ENCODE results near the gene MAGI2. TPM values are rescaled to one million over a fixed set of nuclear protein-coding genes. Genes with fewer than 3 reads are reported as not detected.
"Not testable (repeated sequence)": the region's sequence is repeated elsewhere in the genome, so short reads cannot be mapped to it uniquely, and the experiment has no call there.

Gene MAGI2
- total RNA-seq, 2 donors from 2014 or later: 0.05 to 0.09 TPM

DNA sequence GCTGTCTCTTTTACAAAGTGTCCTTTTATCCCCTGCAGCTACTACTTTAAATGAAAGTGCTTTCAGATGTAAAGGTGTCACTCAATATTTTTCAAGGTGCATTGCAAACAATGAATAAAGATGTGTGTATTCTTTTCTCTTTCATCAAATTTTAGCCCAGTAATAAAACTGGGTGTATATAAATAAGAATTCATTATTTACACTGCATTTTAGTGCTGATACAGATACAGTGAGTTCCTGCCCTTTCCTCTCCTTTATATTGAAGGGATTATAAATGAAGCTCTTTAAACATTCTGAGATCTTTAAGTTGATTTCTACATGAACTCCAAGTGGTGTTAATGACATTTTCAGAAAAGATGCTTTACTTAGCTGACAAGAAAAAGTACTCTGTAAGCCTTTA, 1137.4 kb downstream of the MAGI2 start:
- H3K4me3 Mint-ChIP-seq: no peak overlapping the region
- H3K27ac Mint-ChIP-seq: no peak overlapping the region
- peaks cover under 1% of the 10 kb centered on the region for H3K27me3 Mint-ChIP-seq
- no peaks in the 10 kb centered on the region for H3K36me3 Mint-ChIP-seq (ENCODE audit: low read depth)
- no peaks in the 10 kb centered on the region for H3K4me1 Mint-ChIP-seq
- peaks cover 4% of the 10 kb centered on the region for H3K9me3 Mint-ChIP-seq
- no peak for ATAC-seq (replicated peaks)

DNA sequence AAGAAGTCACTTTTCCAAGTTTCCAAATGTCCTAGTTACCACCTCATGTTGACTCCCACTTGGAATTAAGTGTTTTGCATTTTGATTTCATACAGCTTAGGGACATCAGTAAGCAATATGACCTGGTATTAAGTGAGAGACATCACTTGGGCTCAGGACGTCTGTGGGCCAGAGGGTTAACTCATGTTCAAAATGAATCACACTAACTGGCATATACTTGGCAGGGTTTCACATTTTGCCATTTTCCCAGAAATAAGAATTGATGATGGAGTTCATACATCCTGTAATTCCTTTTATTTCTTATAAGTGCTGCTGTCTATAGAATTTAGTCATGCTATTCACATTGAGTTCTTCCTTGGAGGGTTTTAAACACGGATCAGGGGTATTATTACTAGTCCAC, 1138.3 kb downstream of the MAGI2 start:
- Mint-ChIP-seq H3K9me3 (peaks cover 4% of the 10 kb centered on the region), H3K27me3 (peaks cover 3% of the 10 kb centered on the region), H3K27ac (no peak overlapping the region), H3K4me3 (no peak overlapping the region), H3K4me1 (no peaks in the 10 kb centered on the region), H3K36me3 (ENCODE audit: low read depth) (no peaks in the 10 kb centered on the region)
- ATAC-seq (replicated peaks): no peak

GRCh38 chr7:78311181-78311580, 1142.3 kb downstream of the MAGI2 start:
- Mint-ChIP-seq H3K4me3 (no peak overlapping the region), H3K36me3 (ENCODE audit: low read depth) (no peaks in the 10 kb centered on the region), H3K9me3 (no peaks in the 10 kb centered on the region), H3K27ac (no peak overlapping the region), H3K27me3 (peaks cover 6% of the 10 kb centered on the region), H3K4me1 (no peaks in the 10 kb centered on the region)
- ATAC-seq (replicated peaks): no peak

DNA sequence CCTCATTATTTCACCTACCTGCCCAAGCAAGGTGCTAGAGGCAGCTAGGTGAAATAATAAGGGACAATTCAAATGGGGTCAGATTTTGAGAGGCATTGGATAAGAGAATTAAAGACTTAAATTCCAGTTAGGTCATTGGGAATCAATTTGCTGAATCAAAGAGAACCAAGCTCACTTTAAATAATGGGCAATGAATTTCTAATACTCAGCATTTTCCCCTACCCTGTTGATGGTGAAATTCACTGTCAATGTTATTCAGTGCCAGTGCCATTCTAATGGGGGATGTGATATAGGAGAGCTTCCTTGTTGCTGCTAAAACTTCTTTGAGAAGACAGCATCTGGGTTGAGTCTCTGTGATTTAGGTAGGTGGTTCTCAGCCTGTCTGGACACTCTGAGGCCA, 1145.6 kb downstream of the MAGI2 start:
- no peak for ATAC-seq (replicated peaks)
- Mint-ChIP-seq H3K27me3 (peaks cover 6% of the 10 kb centered on the region), H3K27ac (no peak overlapping the region), H3K4me3 (no peak overlapping the region), H3K4me1 (no peaks in the 10 kb centered on the region), H3K36me3 (ENCODE audit: low read depth) (no peaks in the 10 kb centered on the region), H3K9me3 (no peaks in the 10 kb centered on the region)

GRCh38 chr7:78306634-78307033, 1146.8 kb downstream of the MAGI2 start:
- no peak for ATAC-seq (replicated peaks)
- Mint-ChIP-seq H3K27ac (no peak overlapping the region), H3K9me3 (no peaks in the 10 kb centered on the region), H3K4me1 (no peaks in the 10 kb centered on the region), H3K4me3 (no peak overlapping the region), H3K36me3 (ENCODE audit: low read depth) (no peaks in the 10 kb centered on the region), H3K27me3 (peaks cover 6% of the 10 kb centered on the region)

DNA sequence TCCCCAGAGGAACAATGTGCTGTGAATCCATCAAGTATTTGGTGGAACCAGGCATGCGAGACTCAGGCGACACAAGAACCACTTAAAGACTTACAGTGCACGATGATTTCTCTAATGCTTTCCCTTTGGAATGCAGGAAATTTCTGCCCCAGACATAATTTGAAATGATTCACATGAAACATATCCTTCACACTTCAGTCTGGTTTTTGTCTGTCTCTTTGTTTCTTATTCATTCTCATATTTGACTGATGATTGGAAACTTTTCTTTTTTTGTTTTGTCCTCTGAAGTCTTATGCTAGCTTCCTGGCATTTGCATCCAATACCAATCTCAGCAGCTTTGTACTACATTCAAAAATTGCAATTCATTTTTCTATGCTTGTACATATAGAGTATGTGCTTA, 1152.1 kb downstream of the MAGI2 start:
- Mint-ChIP-seq H3K9me3 (no peaks in the 10 kb centered on the region), H3K27me3 (no peaks in the 10 kb centered on the region), H3K4me3 (no peak overlapping the region), H3K4me1 (no peaks in the 10 kb centered on the region), H3K36me3 (ENCODE audit: low read depth) (no peaks in the 10 kb centered on the region), H3K27ac (no peak overlapping the region)
- no peak for ATAC-seq (replicated peaks)

DNA sequence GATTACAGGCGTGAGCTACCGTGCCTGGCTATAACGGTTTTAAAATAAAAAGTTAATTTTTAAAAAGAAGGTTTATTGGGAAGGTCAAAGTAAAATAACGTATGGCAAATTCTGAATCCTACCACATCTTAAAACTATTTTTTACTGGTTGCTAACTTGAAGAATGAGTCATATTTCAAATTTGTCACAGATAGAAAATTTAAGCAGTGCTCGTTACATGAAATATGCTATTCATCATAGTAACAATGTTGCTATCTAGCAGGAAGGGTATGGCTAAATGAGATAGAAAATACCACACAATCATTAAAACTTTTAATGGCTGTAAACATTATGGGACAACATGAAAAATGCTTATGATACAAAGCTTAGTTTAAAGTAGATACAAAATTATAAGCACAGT, 1154.4 kb downstream of the MAGI2 start:
- Mint-ChIP-seq H3K27me3 (no peaks in the 10 kb centered on the region), H3K36me3 (ENCODE audit: low read depth) (no peaks in the 10 kb centered on the region)

DNA sequence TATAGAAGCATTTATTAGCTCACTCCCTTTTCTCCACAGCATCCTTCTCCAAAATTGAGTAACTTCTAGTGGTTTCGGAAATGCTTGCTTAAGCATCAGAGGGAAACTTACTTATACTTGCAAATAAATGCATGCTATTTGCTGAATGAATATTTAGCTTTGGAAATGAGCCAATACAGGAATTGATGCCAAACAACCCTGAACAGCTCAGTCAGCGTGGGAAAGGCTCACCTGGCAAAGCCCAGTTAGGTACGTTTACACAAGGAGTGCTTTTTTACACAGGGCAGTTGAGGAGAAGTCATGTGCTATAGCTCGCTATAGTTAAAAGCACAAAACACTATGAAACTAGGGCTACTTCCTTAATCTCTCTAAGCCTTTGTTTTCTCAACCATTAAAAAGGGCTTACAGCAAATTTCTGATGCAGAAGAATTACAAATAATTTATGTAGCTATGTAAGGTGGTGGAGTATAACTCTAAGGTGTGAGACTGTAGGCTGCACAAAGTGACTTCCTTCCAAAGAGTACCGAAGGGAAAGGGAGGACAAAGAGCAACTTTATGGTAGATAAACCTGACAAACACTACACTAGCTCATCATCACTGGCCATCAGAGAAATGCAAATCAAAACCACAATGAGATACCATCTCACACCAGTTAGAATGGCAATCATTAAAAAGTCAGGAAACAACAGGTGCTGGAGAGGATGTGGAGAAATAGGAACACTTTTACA, 1156.7 kb downstream of the MAGI2 start:
- Mint-ChIP-seq H3K4me1 (no peaks in the 10 kb centered on the region), H3K27me3 (no peaks in the 10 kb centered on the region), H3K36me3 (ENCODE audit: low read depth) (no peaks in the 10 kb centered on the region), H3K27ac (no peak overlapping the region), H3K9me3 (peaks cover 4% of the 10 kb centered on the region), H3K4me3 (no peak overlapping the region)
- no peak for ATAC-seq (replicated peaks)

More for the DNA sequence above, 1154.4 kb downstream of the MAGI2 start:
- Mint-ChIP-seq H3K9me3 (peaks cover 4% of the 10 kb centered on the region), H3K4me3 (no peak overlapping the region), H3K4me1 (no peaks in the 10 kb centered on the region), H3K27ac (no peak overlapping the region)
- no peak for ATAC-seq (replicated peaks)

DNA sequence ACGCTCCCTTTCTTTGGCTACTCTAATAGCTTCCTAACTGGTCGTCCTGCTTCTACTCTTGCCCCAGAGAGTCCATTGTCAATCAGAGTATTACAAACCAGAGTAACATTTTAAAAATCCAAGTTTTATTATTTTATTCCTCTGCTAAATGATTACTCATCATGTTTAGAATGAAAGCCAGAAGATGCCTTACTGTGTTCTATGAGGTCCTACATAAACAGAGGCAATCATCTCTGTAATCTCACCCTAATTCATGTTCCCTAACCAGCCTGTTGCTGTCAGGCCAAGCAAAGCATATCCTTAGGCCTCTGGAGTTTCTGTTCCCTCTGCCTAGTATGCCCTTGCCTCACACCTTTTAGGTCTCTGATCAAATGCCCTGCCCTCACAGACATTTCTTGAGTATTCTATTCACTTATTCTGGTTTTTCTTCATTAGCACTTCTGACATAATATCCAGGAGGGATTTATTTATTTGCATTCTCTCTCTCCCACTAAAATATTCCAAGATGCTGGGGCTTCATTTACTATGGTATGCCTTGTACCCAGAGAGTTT, 1157.3 kb downstream of the MAGI2 start:
- H3K4me1 Mint-ChIP-seq: no peaks in the 10 kb centered on the region
- no peak overlapping the region for H3K4me3 Mint-ChIP-seq
- H3K27ac Mint-ChIP-seq: no peak overlapping the region
- no peak for ATAC-seq (replicated peaks)
- H3K9me3 Mint-ChIP-seq: peaks cover 4% of the 10 kb centered on the region
- H3K27me3 Mint-ChIP-seq: no peaks in the 10 kb centered on the region
- H3K36me3 Mint-ChIP-seq (ENCODE audit: low read depth): no peaks in the 10 kb centered on the region

DNA sequence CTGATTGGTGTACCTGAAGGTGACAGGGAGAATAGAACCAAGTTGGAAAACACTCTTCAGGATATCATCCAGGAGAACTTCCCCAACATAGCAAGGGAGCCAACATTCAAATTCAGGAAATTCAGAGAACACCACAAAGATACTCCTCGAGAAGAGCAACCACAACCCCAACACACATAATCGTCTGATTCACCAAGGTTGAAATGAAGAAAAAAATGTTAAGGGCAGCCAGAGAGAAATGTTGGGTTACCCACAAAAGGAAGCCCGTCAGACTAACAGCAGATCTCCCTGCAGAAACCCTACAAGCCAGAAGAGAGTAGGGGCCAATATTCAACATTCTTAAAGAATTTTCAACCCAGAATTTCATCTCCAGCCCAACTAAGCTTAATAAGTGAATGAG, 1164.0 kb downstream of the MAGI2 start:
- not testable (repeated sequence) for H3K27ac Mint-ChIP-seq; H3K4me3 Mint-ChIP-seq; ATAC-seq (replicated peaks); H3K36me3 Mint-ChIP-seq (ENCODE audit: low read depth); H3K9me3 Mint-ChIP-seq; H3K4me1 Mint-ChIP-seq; H3K27me3 Mint-ChIP-seq

GRCh38 chr7:78284945-78285344, 1168.5 kb downstream of the MAGI2 start:
- Mint-ChIP-seq H3K27me3 (peaks cover 11% of the 10 kb centered on the region), H3K27ac (no peak overlapping the region), H3K4me1 (no peaks in the 10 kb centered on the region), H3K36me3 (ENCODE audit: low read depth) (no peaks in the 10 kb centered on the region), H3K9me3 (no peaks in the 10 kb centered on the region), H3K4me3 (no peak overlapping the region)
- ATAC-seq (replicated peaks): no peak

DNA sequence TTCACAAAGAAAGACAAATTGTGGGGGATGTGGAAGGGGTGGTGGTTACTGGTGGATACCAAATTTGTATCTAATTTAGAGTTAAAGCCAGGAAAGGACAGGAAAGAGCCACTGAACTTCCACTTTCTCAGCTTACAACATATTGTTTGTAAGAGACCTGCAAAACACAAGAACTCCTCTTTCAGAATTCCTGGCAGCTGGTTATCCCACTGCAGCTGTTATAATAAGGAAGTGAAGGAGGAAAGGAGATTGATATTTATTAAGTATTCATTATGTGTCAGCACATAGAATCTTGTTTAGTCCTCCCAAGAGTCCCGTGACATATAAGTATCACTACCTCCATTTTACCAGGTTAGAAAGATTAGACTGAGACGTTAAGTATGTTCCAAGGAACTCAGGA, 1173.2 kb downstream of the MAGI2 start:
- H3K36me3 Mint-ChIP-seq (ENCODE audit: low read depth): no peaks in the 10 kb centered on the region
- no peak overlapping the region for H3K4me3 Mint-ChIP-seq
- no peak for ATAC-seq (replicated peaks)
- no peaks in the 10 kb centered on the region for H3K9me3 Mint-ChIP-seq
- H3K27me3 Mint-ChIP-seq: peaks cover 4% of the 10 kb centered on the region
- no peaks in the 10 kb centered on the region for H3K4me1 Mint-ChIP-seq
- H3K27ac Mint-ChIP-seq: no peak overlapping the region

DNA sequence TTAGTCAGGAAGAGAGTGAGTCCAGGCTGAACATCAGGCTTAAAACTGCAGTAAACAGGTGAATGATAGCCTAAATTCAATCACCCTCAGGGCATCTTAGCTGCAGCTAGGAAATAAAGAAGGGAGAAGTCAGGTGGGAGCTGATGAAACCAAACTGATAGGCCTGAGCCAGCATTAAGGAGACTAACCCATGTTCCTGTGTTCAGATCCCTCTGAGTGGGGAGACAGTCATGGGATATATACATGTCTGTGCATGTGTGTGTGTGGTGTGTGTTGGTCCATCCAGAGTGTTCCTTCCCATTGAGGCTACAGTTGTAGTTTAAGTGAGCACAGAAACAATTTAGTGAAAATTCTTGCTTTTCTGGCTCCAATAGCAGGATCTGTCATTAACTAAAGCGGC, 1174.0 kb downstream of the MAGI2 start:
- no peak for ATAC-seq (replicated peaks)
- Mint-ChIP-seq H3K4me1 (no peaks in the 10 kb centered on the region), H3K4me3 (no peak overlapping the region), H3K9me3 (no peaks in the 10 kb centered on the region), H3K27me3 (peaks cover 4% of the 10 kb centered on the region), H3K27ac (no peak overlapping the region), H3K36me3 (ENCODE audit: low read depth) (no peaks in the 10 kb centered on the region)

DNA sequence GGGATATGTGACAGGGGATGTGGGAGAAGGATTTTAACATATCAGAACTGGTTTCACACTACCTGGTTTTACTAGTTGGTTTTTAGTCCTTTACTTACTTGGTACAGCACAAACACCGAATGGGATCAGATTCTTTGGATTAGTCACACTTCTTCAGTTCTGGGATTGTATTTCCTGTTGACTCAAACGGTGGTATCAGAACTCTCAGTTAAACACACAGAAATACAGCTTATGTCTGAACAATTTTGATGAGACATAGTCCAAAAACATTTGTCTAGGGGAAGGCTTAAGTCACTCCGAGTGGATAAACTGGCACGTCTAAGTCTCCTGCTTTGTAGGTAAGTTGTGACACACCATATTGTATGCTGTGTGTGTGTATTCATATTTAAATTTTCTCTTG, 1174.4 kb downstream of the MAGI2 start:
- peak; percentile 29 for ATAC-seq (replicated peaks)
- Mint-ChIP-seq H3K27ac (no peak overlapping the region), H3K36me3 (ENCODE audit: low read depth) (no peaks in the 10 kb centered on the region), H3K4me1 (no peaks in the 10 kb centered on the region), H3K9me3 (no peaks in the 10 kb centered on the region), H3K4me3 (no peak overlapping the region), H3K27me3 (peaks cover 4% of the 10 kb centered on the region)

DNA sequence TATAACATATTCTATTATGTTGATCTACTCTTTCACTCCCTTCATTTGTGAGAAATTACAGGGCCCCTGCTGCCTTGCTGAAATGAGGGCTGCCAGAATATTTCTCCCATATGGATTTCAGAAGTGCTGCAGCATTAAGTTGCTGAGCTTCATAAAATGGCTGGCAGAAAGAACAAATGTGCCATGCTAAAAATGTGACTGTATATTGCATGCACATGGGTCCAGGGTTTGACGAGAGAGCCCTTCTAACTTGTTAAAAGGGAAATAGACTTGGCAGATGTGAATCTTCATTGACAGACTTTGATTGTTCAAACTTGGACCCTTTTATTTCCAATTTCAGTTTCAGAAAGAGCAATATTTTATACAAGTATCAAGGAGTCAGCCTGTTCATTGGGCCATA, 1186.3 kb downstream of the MAGI2 start:
- Mint-ChIP-seq H3K27me3 (peaks cover 4% of the 10 kb centered on the region), H3K27ac (no peak overlapping the region)
- no peak for ATAC-seq (replicated peaks)

More for the DNA sequence above, 1186.3 kb downstream of the MAGI2 start:
- peaks cover 6% of the 10 kb centered on the region for H3K9me3 Mint-ChIP-seq
- H3K4me1 Mint-ChIP-seq: no peaks in the 10 kb centered on the region
- H3K4me3 Mint-ChIP-seq: no peak overlapping the region
- no peaks in the 10 kb centered on the region for H3K36me3 Mint-ChIP-seq (ENCODE audit: low read depth)

Measured in activated T-helper 17 cell treated with anti-CD3 and anti-CD28 coated beads, Interleukin-2, amount 50 U/mL, for 72 hours (primary cell).